ENCODE measurements around the gene AARS1.

DNA sequence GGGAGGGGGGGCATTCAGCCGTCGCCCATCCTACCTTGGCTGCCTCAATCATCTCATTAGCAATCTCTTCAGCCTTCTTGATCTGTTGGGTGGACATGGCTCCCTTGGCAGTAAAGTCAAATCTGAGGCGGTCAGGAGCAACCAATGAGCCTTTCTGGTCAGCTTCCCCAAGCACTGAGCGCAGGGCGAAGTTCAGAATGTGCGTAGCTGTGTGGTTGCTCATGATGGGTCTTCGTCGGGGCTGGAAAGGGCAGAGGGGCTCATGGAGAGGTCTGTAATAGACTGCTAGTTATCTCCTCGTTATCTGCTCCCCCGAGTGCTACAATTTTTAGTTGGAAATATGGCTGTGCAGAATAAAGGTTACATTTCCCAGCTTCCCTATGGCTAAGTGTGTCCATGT, 30.4 kb downstream of the AARS1 start:
- TF ChIP-seq, protein P1, sequence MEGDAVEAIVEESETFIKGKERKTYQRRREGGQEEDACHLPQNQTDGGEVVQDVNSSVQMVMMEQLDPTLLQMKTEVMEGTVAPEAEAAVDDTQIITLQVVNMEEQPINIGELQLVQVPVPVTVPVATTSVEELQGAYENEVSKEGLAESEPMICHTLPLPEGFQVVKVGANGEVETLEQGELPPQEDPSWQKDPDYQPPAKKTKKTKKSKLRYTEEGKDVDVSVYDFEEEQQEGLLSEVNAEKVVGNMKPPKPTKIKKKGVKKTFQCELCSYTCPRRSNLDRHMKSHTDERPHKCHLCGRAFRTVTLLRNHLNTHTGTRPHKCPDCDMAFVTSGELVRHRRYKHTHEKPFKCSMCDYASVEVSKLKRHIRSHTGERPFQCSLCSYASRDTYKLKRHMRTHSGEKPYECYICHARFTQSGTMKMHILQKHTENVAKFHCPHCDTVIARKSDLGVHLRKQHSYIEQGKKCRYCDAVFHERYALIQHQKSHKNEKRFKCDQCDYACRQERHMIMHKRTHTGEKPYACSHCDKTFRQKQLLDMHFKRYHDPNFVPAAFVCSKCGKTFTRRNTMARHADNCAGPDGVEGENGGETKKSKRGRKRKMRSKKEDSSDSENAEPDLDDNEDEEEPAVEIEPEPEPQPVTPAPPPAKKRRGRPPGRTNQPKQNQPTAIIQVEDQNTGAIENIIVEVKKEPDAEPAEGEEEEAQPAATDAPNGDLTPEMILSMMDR (IDR thresholded peaks at IDR 0.05; ENCODE audit: insufficient read depth, low read length), result no peak
- TF ChIP-seq, protein P2, sequence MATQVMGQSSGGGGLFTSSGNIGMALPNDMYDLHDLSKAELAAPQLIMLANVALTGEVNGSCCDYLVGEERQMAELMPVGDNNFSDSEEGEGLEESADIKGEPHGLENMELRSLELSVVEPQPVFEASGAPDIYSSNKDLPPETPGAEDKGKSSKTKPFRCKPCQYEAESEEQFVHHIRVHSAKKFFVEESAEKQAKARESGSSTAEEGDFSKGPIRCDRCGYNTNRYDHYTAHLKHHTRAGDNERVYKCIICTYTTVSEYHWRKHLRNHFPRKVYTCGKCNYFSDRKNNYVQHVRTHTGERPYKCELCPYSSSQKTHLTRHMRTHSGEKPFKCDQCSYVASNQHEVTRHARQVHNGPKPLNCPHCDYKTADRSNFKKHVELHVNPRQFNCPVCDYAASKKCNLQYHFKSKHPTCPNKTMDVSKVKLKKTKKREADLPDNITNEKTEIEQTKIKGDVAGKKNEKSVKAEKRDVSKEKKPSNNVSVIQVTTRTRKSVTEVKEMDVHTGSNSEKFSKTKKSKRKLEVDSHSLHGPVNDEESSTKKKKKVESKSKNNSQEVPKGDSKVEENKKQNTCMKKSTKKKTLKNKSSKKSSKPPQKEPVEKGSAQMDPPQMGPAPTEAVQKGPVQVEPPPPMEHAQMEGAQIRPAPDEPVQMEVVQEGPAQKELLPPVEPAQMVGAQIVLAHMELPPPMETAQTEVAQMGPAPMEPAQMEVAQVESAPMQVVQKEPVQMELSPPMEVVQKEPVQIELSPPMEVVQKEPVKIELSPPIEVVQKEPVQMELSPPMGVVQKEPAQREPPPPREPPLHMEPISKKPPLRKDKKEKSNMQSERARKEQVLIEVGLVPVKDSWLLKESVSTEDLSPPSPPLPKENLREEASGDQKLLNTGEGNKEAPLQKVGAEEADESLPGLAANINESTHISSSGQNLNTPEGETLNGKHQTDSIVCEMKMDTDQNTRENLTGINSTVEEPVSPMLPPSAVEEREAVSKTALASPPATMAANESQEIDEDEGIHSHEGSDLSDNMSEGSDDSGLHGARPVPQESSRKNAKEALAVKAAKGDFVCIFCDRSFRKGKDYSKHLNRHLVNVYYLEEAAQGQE (IDR thresholded peaks at IDR 0.05; ENCODE audit: insufficient replicate concordance, low read depth), result no peak
- no peak for TF ChIP-seq POLR2AphosphoS5 (IDR thresholded peaks at IDR 0.05; ENCODE audit: low read depth)
- TF ChIP-seq GABPA (IDR thresholded peaks at IDR 0.05; ENCODE audit: low read depth), result no peak
